H1 (cell line): ENCODE results near the gene RHBDD2.

Experiments used
- JUN ChIP-seq: IDR thresholded peaks from 2 replicates; pipeline ENCODE4 v1.6.1; 2011; ENCODE audit warnings: low read depth, mild to moderate bottlenecking, improper control_type of control experiment, low read length
- NANOG ChIP-seq: IDR thresholded peaks from 2 replicates; pipeline ENCODE4 v1.6.1; 2011; ENCODE audit warnings: low read length, low read depth, mild to moderate bottlenecking, inconsistent platforms; ENCODE audit not compliant: insufficient read depth, poor library complexity, severe bottlenecking
- PHF8 ChIP-seq: fragments of 200-600 bp; sonication (generic); conservative IDR thresholded peaks from 2 replicates; pipeline ENCODE4 v1.7.1; 2012; ENCODE audit warnings: low read depth, mild to moderate bottlenecking, inconsistent platforms, low read length, moderate library complexity
- SP2 ChIP-seq: IDR thresholded peaks from 2 replicates; pipeline ENCODE4 v1.6.1; 2012; ENCODE audit warnings: mild to moderate bottlenecking, low read length, inconsistent platforms
- SRF ChIP-seq: IDR thresholded peaks from 2 replicates; pipeline ENCODE4 v1.6.1; 2011; ENCODE audit warnings: mild to moderate bottlenecking, low read depth, low read length, moderate library complexity
- SUZ12 ChIP-seq: fragments of 200-600 bp; sonication (generic); IDR thresholded peaks from 2 replicates; pipeline ENCODE4 v1.6.1; 2012; ENCODE audit warnings: mild to moderate bottlenecking, inconsistent platforms, low read length, moderate library complexity, mixed read lengths
- ZNF274 ChIP-seq: IDR thresholded peaks from 2 replicates; pipeline ENCODE4 v1.7.0; 2012; ENCODE audit warnings: low read length, borderline replicate concordance; ENCODE audit errors: extremely low read depth
- TF ChIP-seq, protein P1 (sequence below), 3 experiments: IDR thresholded peaks; 1 replicate in 2 of 3; 2 replicates in 1 of 3; pipeline versions ENCODE4 v1.5.1 to v1.6.1; 2011; ENCODE audit warnings: low read length in 3 of 3, mild to moderate bottlenecking in 3 of 3, inconsistent platforms in 2 of 3, low read depth in 1 of 3, moderate library complexity in 1 of 3; ENCODE audit not compliant: insufficient read depth in 1 of 3; ENCODE audit errors: control extremely low read depth in 1 of 3
- TF ChIP-seq, protein P2 (sequence below): IDR thresholded peaks from 2 replicates; pipeline ENCODE4 v1.6.1; 2012; ENCODE audit warnings: inconsistent platforms

DNA sequence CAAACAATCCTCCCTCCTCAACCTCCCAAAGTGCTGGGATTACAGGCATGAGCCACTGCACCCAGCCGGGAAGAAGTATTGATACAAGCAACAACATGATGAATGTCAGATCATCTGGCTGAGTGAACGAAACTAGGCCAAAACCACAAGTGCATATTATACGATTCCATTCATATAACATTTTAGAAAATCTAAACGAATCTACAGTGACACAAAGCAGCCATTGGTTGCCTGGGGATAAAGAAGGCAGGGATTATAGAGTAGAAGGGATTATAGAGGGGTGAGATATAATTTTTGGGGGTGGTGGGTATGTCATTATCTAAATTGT is 11.5 kb upstream of the RHBDD2 start:
- TF ChIP-seq, protein P1, sequence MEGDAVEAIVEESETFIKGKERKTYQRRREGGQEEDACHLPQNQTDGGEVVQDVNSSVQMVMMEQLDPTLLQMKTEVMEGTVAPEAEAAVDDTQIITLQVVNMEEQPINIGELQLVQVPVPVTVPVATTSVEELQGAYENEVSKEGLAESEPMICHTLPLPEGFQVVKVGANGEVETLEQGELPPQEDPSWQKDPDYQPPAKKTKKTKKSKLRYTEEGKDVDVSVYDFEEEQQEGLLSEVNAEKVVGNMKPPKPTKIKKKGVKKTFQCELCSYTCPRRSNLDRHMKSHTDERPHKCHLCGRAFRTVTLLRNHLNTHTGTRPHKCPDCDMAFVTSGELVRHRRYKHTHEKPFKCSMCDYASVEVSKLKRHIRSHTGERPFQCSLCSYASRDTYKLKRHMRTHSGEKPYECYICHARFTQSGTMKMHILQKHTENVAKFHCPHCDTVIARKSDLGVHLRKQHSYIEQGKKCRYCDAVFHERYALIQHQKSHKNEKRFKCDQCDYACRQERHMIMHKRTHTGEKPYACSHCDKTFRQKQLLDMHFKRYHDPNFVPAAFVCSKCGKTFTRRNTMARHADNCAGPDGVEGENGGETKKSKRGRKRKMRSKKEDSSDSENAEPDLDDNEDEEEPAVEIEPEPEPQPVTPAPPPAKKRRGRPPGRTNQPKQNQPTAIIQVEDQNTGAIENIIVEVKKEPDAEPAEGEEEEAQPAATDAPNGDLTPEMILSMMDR (IDR thresholded peaks at IDR 0.05; ENCODE audit: control extremely low read depth in 1 of 3, insufficient read depth in 1 of 3, low read depth in 1 of 3, low read length in 3 of 3), result no peak
- TF ChIP-seq ZNF274, result no peak
- TF ChIP-seq, protein P2, sequence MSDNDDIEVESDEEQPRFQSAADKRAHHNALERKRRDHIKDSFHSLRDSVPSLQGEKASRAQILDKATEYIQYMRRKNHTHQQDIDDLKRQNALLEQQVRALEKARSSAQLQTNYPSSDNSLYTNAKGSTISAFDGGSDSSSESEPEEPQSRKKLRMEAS, result no peak
- no peak for TF ChIP-seq SP2
- no peak for TF ChIP-seq SUZ12
- TF ChIP-seq NANOG, result no peak
- TF ChIP-seq SRF, result no peak
- no peak for TF ChIP-seq PHF8
- no peak for TF ChIP-seq JUN
